Measurements from ENCODE around the gene NKD1. TPM values are rescaled to one million over a fixed set of nuclear protein-coding genes. Genes with fewer than 3 reads are reported as not detected.

Gene NKD1
- polyA plus RNA-seq, 4 donors, result 10.3 to 13.1 (median 12.0) TPM

- DNase-seq (ENCODE audit: low read depth in 4 of 4, low spot score in 3 of 4), result no peak
These were observed 8.8 kb downstream of the NKD1 start for GRCh38 chr16:50557046-50557445.

GRCh38 chr16:50558913-50559312 is 10.7 kb downstream of the NKD1 start:
- no peak for DNase-seq (ENCODE audit: low read depth in 4 of 4, low spot score in 3 of 4)

GRCh38 chr16:50559342-50559741 is 11.1 kb downstream of the NKD1 start:
- DNase-seq (ENCODE audit: low read depth in 4 of 4, low spot score in 3 of 4), result no peak

GRCh38 chr16:50559804-50560514 is 11.8 kb downstream of the NKD1 start:
- DNase-seq (ENCODE audit: low read depth in 4 of 4, low spot score in 3 of 4), result no peak

- DNase-seq (ENCODE audit: low read depth in 4 of 4, low spot score in 3 of 4), result no peak
These were observed 13.0 kb downstream of the NKD1 start for GRCh38 chr16:50560903-50561863.

- DNase-seq (ENCODE audit: low read depth in 4 of 4, low spot score in 3 of 4), result no peak
These were observed 14.5 kb downstream of the NKD1 start for GRCh38 chr16:50562657-50563056.

- no peak for DNase-seq (ENCODE audit: low read depth in 4 of 4, low spot score in 3 of 4)
These were observed 15.8 kb downstream of the NKD1 start for GRCh38 chr16:50563989-50564388.

GRCh38 chr16:50565428-50565827 is 17.2 kb downstream of the NKD1 start:
- DNase-seq (ENCODE audit: low read depth in 4 of 4, low spot score in 3 of 4), result no peak

GRCh38 chr16:50566014-50566962 is 18.1 kb downstream of the NKD1 start:
- DNase-seq (ENCODE audit: low read depth in 4 of 4, low spot score in 3 of 4), result no peak

- DNase-seq (ENCODE audit: low read depth in 4 of 4, low spot score in 3 of 4), result no peak
These were observed 19.5 kb downstream of the NKD1 start for GRCh38 chr16:50567651-50568050.

- no peak for DNase-seq (ENCODE audit: low read depth in 4 of 4, low spot score in 3 of 4)
These were observed 20.1 kb downstream of the NKD1 start for GRCh38 chr16:50568187-50568815.

- DNase-seq (ENCODE audit: low read depth in 4 of 4, low spot score in 3 of 4), result no peak
These were observed 22.2 kb downstream of the NKD1 start for GRCh38 chr16:50570354-50570753.

GRCh38 chr16:50570808-50571598 is 22.8 kb downstream of the NKD1 start:
- DNase-seq (ENCODE audit: low read depth in 4 of 4, low spot score in 3 of 4), result no peak

GRCh38 chr16:50571786-50572185 is 23.6 kb downstream of the NKD1 start:
- no peak for DNase-seq (ENCODE audit: low read depth in 4 of 4, low spot score in 3 of 4)

GRCh38 chr16:50572700-50573099 is 24.5 kb downstream of the NKD1 start:
- DNase-seq (ENCODE audit: low read depth in 4 of 4, low spot score in 3 of 4), result no peak

- DNase-seq (ENCODE audit: low read depth in 4 of 4, low spot score in 3 of 4), result no peak
These were observed 25.1 kb downstream of the NKD1 start for GRCh38 chr16:50573279-50573678.

GRCh38 chr16:50573947-50574744 is 25.9 kb downstream of the NKD1 start:
- no peak for DNase-seq (ENCODE audit: low read depth in 4 of 4, low spot score in 3 of 4)

GRCh38 chr16:50574745-50575136 is 26.5 kb downstream of the NKD1 start:
- peak in 1 of 4 donors; percentile 43 for DNase-seq (ENCODE audit: low read depth in 4 of 4, low spot score in 3 of 4)

- DNase-seq (ENCODE audit: low read depth in 4 of 4, low spot score in 3 of 4), result no peak
These were observed 27.5 kb downstream of the NKD1 start for GRCh38 chr16:50575743-50576142.

All from right renal pelvis (tissue), 4 donors.